GM10847 (cell line): ENCODE results near the gene C6orf52.

Experiments used
- POLR2A ChIP-seq: IDR thresholded peaks from 2 replicates; pipeline ENCODE4 v1.6.1; 2011; ENCODE audit not compliant: insufficient read length; ENCODE audit errors: extremely low read depth

The C6orf52 gene

DNA sequence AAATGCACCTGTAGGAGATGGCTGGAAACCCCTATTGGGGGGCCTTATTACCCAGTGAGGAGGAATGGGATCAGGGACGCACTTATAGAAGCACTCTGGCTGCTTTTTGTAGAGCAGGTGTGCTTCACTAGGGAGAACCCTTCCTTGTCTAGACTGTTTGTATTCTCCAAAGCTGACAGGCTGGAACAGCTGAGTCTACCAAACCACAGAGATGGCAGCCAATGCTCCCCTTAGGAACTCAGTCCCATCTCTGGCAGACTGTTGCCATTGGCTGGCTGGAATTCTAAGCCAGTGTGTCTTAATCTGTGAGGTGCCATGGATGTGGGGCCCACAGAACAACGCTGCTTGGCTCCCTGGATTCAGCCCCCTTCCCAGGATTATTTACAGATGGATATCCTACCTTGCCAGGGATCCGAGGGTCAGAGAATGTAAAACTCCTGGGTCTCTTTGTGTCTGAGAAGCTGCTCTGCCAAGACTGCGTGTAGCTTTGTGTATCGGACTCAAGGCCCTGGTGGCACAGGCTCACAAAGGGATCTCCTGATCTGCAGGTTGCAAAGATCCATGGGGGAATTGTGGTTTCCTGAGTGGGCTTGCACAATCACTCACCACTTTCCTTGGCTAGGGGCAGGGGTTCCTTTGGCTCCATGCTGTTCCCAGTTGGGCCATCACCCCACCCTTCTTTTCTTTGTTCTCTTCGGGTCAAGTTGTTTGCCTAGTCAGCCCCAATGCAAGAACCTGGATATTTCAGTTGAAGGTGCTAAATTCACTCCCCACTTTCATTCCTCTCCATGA lies 26.1 kb downstream of the C6orf52 start:
- TF ChIP-seq POLR2A: no peak

DNA sequence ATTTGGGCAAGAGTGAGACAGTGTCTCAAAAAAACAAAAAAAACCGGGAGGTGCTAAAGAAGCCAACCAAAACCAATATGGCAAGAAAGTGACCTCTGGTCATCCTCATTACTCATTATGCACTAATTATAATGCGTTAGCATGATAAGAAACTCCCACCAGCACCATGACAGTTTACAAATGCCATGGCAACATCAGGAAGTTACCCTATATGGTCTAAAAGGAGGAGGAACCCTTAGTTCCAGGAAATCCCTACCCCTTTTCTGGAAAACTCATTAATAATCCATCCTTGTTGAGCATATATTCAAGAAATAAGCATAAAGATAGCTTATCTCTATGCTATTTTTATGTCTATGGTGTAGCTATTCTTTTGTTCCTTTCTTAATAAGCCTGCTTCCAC lies 31.7 kb downstream of the C6orf52 start:
- no peak for TF ChIP-seq POLR2A

DNA sequence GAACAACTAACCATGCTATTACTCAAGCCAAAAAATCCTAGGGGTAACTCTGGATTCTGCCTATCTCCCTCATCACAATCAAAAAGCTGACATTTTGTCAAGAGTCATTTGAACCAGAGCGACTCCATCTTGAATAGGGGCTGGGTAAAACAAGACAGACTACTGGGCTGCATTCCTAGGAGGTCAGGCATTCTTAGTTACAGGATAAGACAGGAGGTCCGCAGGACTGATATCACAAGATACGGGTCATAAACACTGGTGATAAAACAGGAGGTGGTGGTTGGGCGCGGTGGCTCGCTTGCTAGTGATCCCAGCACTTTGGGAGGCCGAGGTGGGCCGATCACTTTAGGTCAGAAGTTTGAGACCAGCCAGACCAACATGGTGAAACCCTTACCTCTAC lies 32.2 kb downstream of the C6orf52 start:
- no peak for TF ChIP-seq POLR2A

DNA sequence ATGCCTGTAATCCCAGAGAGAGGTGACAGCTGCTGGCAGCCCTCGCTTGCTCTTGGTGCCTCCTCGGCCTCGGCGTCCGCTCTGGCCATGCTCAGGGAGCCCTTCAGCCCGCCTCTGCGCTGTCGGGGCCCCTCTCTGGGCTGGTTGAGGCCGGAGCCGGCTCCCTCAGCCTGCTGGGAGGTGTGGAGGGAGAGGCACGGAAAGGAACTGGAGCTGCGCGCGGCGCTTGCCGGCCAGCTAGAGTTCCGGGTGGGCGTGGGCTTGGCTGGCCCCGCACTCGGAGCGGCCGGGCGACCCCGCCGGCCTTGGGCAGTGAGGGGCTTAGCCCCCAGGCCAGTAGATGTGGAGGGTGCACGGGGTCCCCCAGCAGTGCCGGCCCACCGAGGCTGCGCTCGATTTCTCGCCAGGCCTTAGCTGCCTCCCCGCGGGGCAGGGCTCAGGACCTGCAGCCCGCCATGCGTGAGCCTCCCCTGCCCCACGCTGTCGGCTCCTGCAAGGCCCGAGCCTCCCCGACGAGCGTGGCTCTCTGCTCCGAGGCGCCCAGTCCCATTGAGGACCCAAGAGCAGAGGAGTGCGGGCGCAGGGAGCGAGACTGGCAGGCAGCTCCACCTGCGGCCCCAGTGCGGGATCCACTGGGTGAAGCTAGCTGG lies 34.6 kb downstream of the C6orf52 start:
- no peak for TF ChIP-seq POLR2A

DNA sequence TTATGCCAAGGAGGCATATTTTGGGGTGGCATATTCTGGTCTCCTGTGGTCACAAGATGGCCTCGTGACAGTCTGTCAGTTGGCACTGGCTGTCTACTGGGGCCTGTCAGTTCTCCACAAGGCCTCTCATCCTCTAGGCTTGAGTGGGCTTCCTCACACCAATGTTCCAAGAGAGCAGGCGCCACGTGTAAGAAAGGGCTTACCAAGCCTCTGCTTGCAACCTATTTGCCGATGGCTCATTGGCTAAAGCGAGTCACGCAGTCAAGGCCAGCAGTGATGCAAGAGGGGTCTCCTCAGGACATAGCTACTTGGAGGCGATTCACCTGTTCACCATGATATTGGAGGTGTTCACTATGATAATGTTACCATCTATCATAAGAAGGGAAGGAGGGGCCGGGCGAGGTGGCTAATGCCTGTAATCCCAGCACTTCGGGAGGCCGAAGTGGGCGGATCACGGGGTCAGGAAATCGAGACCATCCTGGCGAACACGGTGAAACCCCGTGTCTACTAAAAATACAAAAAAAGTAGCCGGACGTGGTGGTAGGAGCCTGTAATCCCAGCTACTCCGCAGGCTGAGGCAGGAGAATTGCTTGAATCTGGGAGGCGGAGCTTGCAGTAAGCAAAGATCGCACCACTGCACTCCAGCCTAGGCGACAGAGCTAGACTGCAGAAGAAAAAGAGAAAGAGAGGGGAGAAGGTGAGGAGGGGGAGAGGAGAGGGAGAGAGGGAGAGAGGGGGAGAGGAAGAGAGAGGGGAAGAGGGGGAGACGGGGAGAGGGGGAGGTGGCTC lies 35.3 kb downstream of the C6orf52 start:
- no peak for TF ChIP-seq POLR2A

DNA sequence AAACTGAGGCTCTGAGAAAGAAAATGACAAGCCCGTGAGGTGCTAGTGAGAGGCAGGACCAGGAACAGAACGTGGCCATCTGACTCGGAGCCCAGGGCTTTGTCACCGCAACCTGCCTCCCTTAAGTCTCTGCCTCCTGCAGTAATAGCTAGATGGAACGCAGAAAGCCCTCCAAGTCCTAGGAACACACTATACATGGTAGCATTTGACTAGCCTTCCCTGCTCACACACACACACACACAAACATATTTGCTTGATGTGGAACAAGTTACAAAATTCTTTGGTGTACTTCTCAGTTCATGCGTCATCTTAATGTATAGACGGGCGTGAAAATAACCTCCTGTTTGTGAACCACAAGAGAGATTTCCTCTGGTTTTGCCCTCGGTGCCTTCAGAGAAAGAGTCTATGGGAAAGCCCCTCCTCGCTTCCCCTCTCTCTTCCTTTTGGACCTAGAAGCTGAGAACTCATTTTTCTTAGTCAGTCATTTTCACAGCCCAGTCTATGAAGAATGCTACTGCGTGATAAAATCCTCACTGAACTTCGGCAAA lies 38.8 kb downstream of the C6orf52 start:
- TF ChIP-seq POLR2A: no peak

DNA sequence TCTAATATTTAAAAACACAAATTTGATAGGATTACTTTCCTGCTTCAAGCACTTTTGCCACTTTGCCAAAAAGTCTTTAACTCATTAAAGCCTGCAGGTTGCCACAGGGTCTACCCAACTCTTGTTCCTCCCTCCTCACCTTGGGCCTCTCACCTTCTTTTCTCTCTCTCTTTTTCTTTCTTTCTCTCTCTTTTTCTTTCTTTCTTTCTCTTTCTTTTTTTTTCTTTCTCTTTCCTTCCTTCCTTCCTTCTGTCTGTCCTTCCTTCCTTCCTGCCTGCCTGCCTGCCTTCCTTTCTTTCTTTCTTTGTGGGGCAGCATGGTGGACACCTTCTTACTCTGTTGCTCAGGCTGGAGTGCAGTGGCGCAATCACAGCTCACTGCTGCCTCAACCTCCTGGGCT lies 50.2 kb downstream of the C6orf52 start:
- no peak for TF ChIP-seq POLR2A

DNA sequence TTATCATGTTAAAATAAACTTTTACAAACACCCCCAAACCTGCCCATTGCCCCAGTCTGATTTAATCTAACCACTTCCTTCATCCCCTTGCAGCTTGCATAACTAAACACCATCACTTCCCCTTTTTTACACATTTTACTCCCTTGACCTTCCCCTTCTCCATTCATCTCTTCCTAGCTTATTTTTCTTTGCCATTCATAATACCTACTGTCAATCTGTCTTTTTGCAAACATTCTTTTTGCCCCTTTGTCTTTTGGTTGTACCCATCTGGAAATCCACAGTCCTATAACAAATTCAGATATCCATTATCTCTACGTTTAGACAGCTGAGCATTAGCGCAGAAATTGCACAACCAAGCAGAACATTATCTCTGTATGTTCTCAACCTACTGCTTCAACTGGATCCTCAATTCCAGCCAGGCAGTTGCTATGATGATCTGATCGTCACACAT lies 51.2 kb downstream of the C6orf52 start:
- TF ChIP-seq POLR2A: no peak

DNA sequence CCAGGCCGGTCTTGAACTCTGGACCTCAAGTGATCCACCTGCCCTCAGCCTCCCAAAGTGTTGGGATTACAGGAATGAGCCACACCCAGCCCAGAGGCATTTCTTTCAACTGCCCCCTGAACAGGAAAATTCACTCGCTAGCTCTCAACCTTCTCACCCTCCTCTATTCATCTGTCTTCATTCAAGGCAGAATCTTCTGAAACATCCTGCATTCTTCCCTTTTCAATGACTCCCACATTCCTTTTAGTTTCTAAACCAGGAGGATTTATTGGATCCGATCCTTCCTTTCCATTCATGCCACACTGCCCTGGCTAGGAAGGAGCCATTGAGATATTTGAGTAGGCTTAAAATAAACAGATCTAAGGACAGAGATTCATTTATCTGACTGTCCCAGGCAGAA lies 52.9 kb downstream of the C6orf52 start:
- TF ChIP-seq POLR2A: no peak

DNA sequence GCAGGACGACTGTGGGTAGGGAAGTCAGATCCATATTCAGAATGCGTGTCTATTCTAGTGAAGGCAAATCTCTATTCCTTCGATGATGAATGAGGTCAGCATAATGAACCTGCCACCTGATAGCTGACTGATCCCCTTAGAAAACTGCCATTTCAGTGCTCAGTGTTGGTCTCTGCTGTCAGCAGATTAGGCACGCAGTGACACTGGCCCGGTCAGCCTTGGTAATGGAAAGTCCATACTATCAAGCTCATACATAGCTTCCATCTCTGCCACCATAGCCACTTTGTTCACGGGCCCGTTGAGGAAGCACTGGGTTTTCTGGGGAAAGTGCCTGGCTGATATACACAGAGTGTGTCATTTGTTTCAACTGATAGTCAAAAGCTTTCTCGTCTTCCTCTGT lies 54.0 kb downstream of the C6orf52 start:
- no peak for TF ChIP-seq POLR2A

DNA sequence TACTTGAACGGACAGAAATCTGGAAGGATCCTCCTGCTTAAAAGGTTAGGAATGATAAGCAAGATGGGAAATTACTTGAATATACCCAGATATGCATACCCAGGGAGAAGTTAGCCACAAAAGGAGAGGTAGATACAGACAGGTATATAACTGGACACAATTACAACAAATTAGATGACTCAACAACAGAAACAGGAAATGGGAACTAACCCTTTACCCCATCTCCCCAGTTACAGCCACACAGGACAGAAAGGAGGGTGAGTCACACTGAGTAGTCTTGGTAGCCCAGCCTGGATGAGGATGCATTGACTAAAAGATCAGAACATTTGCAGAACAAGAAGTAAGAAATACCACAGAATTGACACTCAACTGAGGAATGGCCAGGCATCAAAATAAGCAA lies 61.2 kb downstream of the C6orf52 start:
- TF ChIP-seq POLR2A: no peak

DNA sequence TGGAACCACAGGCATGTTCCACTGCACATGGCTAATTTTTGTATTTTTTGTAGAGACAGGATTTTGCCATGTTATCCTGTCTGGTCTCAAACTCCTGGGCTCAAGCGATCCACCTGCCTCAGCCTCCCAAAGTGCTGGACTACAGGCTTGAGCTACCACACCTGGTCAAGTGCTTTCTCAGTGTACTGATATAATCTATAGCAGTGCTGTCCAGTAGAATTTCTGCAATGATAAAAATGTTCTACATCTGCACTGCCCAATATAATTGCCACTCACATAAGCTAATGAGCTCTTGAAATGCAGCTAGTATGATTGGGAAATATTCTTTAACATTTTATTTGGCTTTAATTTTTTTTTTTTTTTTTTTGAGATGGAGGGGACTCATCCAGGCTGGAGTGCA lies 64.2 kb downstream of the C6orf52 start:
- TF ChIP-seq POLR2A: no peak

DNA sequence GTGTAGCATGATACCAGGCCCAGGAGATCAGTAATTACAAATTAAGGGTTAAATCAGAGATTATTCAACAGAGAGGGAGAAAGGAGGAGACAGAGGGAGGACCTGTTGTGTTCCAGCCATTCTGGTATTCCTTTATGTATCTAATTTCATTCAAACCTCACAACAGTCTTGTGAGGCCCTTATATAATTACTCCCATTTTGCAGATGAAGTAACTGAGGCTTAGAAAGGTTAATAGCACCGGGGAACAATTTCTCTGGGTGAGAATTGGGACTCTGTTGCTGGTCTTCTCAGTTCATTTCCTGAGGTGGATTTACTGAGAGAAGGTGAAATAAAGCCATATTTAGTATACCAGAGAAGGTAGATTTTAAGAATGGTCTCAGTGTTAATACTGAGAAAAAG lies 66.6 kb downstream of the C6orf52 start:
- no peak for TF ChIP-seq POLR2A

DNA sequence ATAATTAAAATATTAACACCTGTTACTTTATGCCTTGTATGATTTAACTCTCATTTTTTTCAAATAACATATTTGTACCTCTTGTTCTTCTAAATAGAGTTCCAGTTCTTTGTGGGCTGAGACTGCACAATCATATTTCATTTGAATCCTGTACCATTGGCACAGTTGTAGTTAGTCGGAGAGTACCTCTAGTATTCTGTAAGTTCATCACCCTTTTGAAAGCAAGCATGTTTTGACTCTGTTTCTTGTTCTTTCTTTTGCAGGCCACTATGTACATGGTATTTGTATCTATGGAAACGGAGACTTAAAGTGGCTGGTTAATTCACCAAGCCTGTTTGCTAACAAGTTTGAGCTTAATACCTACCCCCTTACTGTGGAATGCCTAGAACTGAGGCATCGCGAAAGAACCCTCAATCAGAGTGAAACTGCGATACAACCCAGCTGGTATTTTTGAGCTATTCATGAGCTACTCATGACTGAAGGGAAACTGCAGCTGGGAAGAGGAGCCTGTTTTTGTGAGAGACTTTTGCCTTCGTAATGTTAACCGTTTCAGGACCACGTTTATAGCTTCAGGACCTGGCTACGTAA lies 68.2 kb downstream of the C6orf52 start:
- TF ChIP-seq POLR2A: no peak

DNA sequence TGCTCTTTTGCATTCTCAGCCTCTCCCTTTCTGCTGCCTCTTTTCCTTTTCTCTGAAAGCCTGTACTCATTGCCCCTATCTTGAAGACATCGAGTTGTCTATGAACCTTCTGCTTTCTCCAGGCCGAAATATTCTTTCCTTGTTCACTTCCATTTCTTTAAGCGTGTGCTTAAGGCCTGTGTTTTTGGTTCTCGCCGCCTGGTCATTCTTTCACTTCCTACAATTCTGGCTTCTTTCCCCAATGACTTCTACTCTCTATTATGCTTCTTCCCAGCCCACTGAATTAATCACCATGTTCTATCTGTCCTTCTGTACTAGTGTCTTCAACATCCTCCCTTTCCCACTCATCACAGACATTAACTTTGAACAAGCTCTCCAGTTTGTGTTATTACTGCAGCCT lies 69.6 kb downstream of the C6orf52 start:
- no peak for TF ChIP-seq POLR2A

DNA sequence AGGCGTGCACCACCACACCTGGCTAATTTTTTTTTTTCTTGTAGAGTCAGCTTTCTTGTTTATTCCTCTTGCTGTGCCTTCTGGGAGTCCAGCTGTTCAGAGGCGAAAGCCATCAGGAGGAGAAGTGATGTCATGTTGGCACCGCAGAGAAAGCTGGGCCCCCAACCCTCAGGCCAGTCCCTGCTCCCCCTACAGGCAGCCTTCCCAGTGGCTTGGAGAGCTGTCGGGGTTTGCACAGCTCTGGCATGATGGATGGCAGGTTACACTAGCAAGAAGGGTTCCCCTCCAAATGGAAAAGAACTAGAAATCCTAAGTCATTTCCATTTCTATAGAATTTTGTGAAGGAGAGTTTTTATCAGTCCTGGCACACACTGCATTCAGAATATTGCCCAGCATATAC lies 72.6 kb downstream of the C6orf52 start:
- no peak for TF ChIP-seq POLR2A
